ENCODE measurements around the gene CPLANE2.

The CPLANE2 gene

GRCh38 chr1:16210581-16210980, 26.4 kb downstream of the CPLANE2 start:
- no peak for TF ChIP-seq ZBTB7A (IDR thresholded peaks at IDR 0.05; ENCODE audit: low read depth)
- TF ChIP-seq REST (IDR thresholded peaks at IDR 0.05; ENCODE audit: low read depth) = no peak
- TF ChIP-seq EGR1 (IDR thresholded peaks at IDR 0.05) = no peak
- TF ChIP-seq TCF12 (IDR thresholded peaks at IDR 0.05; ENCODE audit: low read depth) = no peak
- no peak for TF ChIP-seq TEAD4 (IDR thresholded peaks at IDR 0.05)
- TF ChIP-seq CEBPB (IDR thresholded peaks at IDR 0.05) = no peak
- no peak for TF ChIP-seq CREB1 (IDR thresholded peaks at IDR 0.05; ENCODE audit: low read depth)
- TF ChIP-seq EP300 (IDR thresholded peaks at IDR 0.05; ENCODE audit: borderline replicate concordance) = no peak

- no peak for TF ChIP-seq MAX (IDR thresholded peaks at IDR 0.05)
These were observed 27.1 kb downstream of the CPLANE2 start for GRCh38 chr1:16209847-16210407.

GRCh38 chr1:16209132-16209846, 27.7 kb downstream of the CPLANE2 start:
- no peak for TF ChIP-seq CEBPB (IDR thresholded peaks at IDR 0.05)
- no peak for TF ChIP-seq TCF12 (IDR thresholded peaks at IDR 0.05; ENCODE audit: low read depth)
- TF ChIP-seq EGR1 (IDR thresholded peaks at IDR 0.05) = no peak
- no peak for TF ChIP-seq NFIC (IDR thresholded peaks at IDR 0.05)

GRCh38 chr1:16208270-16208987, 28.6 kb downstream of the CPLANE2 start:
- TF ChIP-seq FOXM1 (IDR thresholded peaks at IDR 0.05; ENCODE audit: borderline replicate concordance, low read depth) (no peak), ZBTB7A (IDR thresholded peaks at IDR 0.05; ENCODE audit: low read depth) (no peak), NFIC (IDR thresholded peaks at IDR 0.05) (no peak), TCF12 (IDR thresholded peaks at IDR 0.05; ENCODE audit: low read depth) (no peak), REST (IDR thresholded peaks at IDR 0.05; ENCODE audit: low read depth) (no peak), EGR1 (IDR thresholded peaks at IDR 0.05) (no peak), CREB1 (IDR thresholded peaks at IDR 0.05; ENCODE audit: low read depth) (no peak), MAX (IDR thresholded peaks at IDR 0.05) (no peak), RAD21 (IDR thresholded peaks at IDR 0.05; ENCODE audit: low read depth) (no peak), TAF1 (IDR thresholded peaks at IDR 0.05; ENCODE audit: low read depth) (no peak)

GRCh38 chr1:16207318-16208269, 29.4 kb downstream of the CPLANE2 start:
- TF ChIP-seq MAX (IDR thresholded peaks at IDR 0.05) = no peak
- TF ChIP-seq RAD21 (IDR thresholded peaks at IDR 0.05; ENCODE audit: low read depth) = no peak
- TF ChIP-seq CEBPB (IDR thresholded peaks at IDR 0.05) = no peak
- TF ChIP-seq NFIC (IDR thresholded peaks at IDR 0.05) = no peak
- no peak for TF ChIP-seq ZBTB7A (IDR thresholded peaks at IDR 0.05; ENCODE audit: low read depth)
- no peak for TF ChIP-seq EP300 (IDR thresholded peaks at IDR 0.05; ENCODE audit: borderline replicate concordance)
- TF ChIP-seq TEAD4 (IDR thresholded peaks at IDR 0.05) = no peak
- TF ChIP-seq TCF12 (IDR thresholded peaks at IDR 0.05; ENCODE audit: low read depth) = no peak
- TF ChIP-seq REST (IDR thresholded peaks at IDR 0.05; ENCODE audit: low read depth) = no peak
- no peak for TF ChIP-seq EGR1 (IDR thresholded peaks at IDR 0.05)
- TF ChIP-seq TAF1 (IDR thresholded peaks at IDR 0.05; ENCODE audit: low read depth) = no peak
- no peak for TF ChIP-seq CREB1 (IDR thresholded peaks at IDR 0.05; ENCODE audit: low read depth)
- no peak for TF ChIP-seq FOXM1 (IDR thresholded peaks at IDR 0.05; ENCODE audit: borderline replicate concordance, low read depth)
- TF ChIP-seq YY1 (IDR thresholded peaks at IDR 0.05; ENCODE audit: low read depth) = no peak
- no peak for TF ChIP-seq USF1 (IDR thresholded peaks at IDR 0.05)

Data from Ishikawa (cell line).